Neural progenitor cell (in vitro differentiated cells): Measurements from ENCODE around the gene CMYA5. TPM values are rescaled to one million over a fixed set of nuclear protein-coding genes. Genes with fewer than 3 reads are reported as not detected.

Source experiments
- DNase-seq: peaks from one replicate; pipeline ENCODE4 v3.0.0-alpha.2; 2016; ENCODE audit warnings: low spot score
- H2AFZ ChIP-seq: fragments of 200-600 bp; sonication (generic); replicated peaks from 2 replicates; pipeline ENCODE4 v1.6.1; 2016; ENCODE audit warnings: antibody characterized with exemption
- H3F3A ChIP-seq: fragments of 200-600 bp; sonication (generic); 2 replicates; pipeline ENCODE4 v1.6.1; 2016; ENCODE audit warnings: antibody characterized with exemption, low read depth
- H3K27ac ChIP-seq: fragments of 200-600 bp; sonication (generic); 2 replicates; pipeline ENCODE4 v1.5.1; 2016; ENCODE audit warnings: mild to moderate bottlenecking
- H3K27me3 ChIP-seq: fragments of 200-600 bp; sonication (generic); 2 replicates; pipeline ENCODE4 v1.6.1; 2016; ENCODE audit warnings: mild to moderate bottlenecking, moderate library complexity
- H3K36me3 ChIP-seq: fragments of 200-600 bp; sonication (generic); 2 replicates; pipeline ENCODE4 v1.5.1; 2016
- H3K4me1 ChIP-seq: fragments of 200-600 bp; sonication (generic); 2 replicates; pipeline ENCODE4 v1.6.1; 2016; ENCODE audit warnings: mixed run types
- H3K4me2 ChIP-seq: fragments of 200-600 bp; sonication (generic); 2 replicates; pipeline ENCODE4 v1.6.1; 2016
- H3K4me3 ChIP-seq: fragments of 200-600 bp; sonication (generic); 2 replicates; pipeline ENCODE4 v1.5.1; 2016
- H3K79me2 ChIP-seq: fragments of 200-600 bp; sonication (generic); 2 replicates; pipeline ENCODE4 v1.6.1; 2016; ENCODE audit warnings: low read depth
- H3K9ac ChIP-seq: fragments of 200-600 bp; sonication (generic); 2 replicates; pipeline ENCODE4 v1.6.1; 2016
- H3K9me3 ChIP-seq: fragments of 200-600 bp; sonication (generic); 2 replicates; pipeline ENCODE4 v1.5.1; 2016; ENCODE audit warnings: low read depth
- H4K20me1 ChIP-seq: fragments of 200-600 bp; sonication (generic); 2 replicates; pipeline ENCODE4 v1.6.1; 2016; ENCODE audit warnings: low read depth
- H3K27ac Mint-ChIP-seq: 3 replicates; pipeline ENCODE4 v1.8.0; 2021; ENCODE audit warnings: mixed read lengths
- H3K27me3 Mint-ChIP-seq: 2 replicates; pipeline ENCODE4 v1.8.0; 2022; ENCODE audit warnings: low read depth, mild to moderate bottlenecking, inconsistent platforms, moderate library complexity, mixed read lengths; ENCODE audit not compliant: insufficient read depth
- H3K36me3 Mint-ChIP-seq: 3 replicates; pipeline ENCODE4 v1.8.0; 2021; ENCODE audit warnings: mixed read lengths
- H3K4me1 Mint-ChIP-seq: 3 replicates; pipeline ENCODE4 v1.8.0; 2021; ENCODE audit warnings: mixed read lengths
- H3K4me3 Mint-ChIP-seq: 3 replicates; pipeline ENCODE4 v1.8.0; 2021; ENCODE audit warnings: mild to moderate bottlenecking, moderate library complexity, mixed read lengths
- H3K9me3 Mint-ChIP-seq: 3 replicates; pipeline ENCODE4 v1.8.0; 2020; ENCODE audit warnings: mixed read lengths
- EZH2 ChIP-seq: fragments of 200-600 bp; sonication (generic); IDR thresholded peaks from 2 replicates; pipeline ENCODE4 v1.6.1; 2017; ENCODE audit warnings: antibody characterized with exemption, mild to moderate bottlenecking, moderate library complexity
- EZH2phosphoT487 ChIP-seq: fragments of 200-600 bp; sonication (generic); IDR thresholded peaks from 2 replicates; pipeline ENCODE4 v1.6.1; 2017; ENCODE audit warnings: antibody characterized with exemption
- total RNA-seq: library from RNA; depleted of rRNA; stranded (reverse); fragments of >200 nt; gene quantifications from 2 replicates; pipeline ENCODE4 v1.2.3, GENCODE V29; 2015; ENCODE audit warnings: low replicate concordance
- TF ChIP-seq, protein P1 (sequence below): fragments of 200-600 bp; sonication (generic); IDR thresholded peaks from 2 replicates; pipeline ENCODE4 v1.5.1; 2017; ENCODE audit warnings: antibody characterized with exemption, mild to moderate bottlenecking

CMYA5 gene
- total RNA-seq, 1 donor from 2014 or later = 3.5 TPM

DNA sequence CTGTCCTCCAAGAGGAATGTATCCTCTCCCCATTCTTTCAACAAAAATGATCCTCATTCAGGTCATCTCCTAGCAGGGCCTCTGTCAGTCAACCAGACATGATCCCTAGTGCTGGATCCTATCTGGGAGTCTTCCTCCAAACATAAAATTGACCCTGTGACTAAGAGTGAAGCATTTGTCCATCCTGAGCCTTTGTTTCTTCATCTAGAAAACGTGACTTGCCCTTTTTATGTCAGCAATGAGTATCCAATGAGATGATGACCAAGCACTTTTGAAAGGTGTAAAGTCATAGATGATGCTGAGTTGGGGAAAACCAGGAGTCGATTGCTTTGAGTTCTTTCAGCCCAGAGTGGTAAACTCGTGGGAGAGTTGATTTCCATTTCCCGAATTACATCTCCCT is 143.3 kb downstream of the CMYA5 start:
- Mint-ChIP-seq H3K27me3 (peaks cover 29% of the 10 kb centered on the region), H3K36me3 (no peaks in the 10 kb centered on the region), H3K4me1 (peaks cover 23% of the 10 kb centered on the region), H3K27ac (no peak overlapping the region), H3K4me3 (no peak overlapping the region), H3K9me3 (peaks cover 12% of the 10 kb centered on the region)
- TF ChIP-seq, protein P1, sequence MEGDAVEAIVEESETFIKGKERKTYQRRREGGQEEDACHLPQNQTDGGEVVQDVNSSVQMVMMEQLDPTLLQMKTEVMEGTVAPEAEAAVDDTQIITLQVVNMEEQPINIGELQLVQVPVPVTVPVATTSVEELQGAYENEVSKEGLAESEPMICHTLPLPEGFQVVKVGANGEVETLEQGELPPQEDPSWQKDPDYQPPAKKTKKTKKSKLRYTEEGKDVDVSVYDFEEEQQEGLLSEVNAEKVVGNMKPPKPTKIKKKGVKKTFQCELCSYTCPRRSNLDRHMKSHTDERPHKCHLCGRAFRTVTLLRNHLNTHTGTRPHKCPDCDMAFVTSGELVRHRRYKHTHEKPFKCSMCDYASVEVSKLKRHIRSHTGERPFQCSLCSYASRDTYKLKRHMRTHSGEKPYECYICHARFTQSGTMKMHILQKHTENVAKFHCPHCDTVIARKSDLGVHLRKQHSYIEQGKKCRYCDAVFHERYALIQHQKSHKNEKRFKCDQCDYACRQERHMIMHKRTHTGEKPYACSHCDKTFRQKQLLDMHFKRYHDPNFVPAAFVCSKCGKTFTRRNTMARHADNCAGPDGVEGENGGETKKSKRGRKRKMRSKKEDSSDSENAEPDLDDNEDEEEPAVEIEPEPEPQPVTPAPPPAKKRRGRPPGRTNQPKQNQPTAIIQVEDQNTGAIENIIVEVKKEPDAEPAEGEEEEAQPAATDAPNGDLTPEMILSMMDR = no peak
- Histone ChIP-seq H2AFZ (no peak overlapping the region), H3F3A (no peaks in the 10 kb centered on the region), H3K9ac (no peak overlapping the region), H3K4me1 (no peaks in the 10 kb centered on the region), H3K36me3 (no peaks in the 10 kb centered on the region), H3K4me2 (no peak overlapping the region), H3K27ac (no peak overlapping the region), H3K27me3 (no peaks in the 10 kb centered on the region), H3K9me3 (no peaks in the 10 kb centered on the region), H4K20me1 (no peaks in the 10 kb centered on the region), H3K4me3 (no peak overlapping the region), H3K79me2 (no peaks in the 10 kb centered on the region)
- no peak for DNase-seq

DNA sequence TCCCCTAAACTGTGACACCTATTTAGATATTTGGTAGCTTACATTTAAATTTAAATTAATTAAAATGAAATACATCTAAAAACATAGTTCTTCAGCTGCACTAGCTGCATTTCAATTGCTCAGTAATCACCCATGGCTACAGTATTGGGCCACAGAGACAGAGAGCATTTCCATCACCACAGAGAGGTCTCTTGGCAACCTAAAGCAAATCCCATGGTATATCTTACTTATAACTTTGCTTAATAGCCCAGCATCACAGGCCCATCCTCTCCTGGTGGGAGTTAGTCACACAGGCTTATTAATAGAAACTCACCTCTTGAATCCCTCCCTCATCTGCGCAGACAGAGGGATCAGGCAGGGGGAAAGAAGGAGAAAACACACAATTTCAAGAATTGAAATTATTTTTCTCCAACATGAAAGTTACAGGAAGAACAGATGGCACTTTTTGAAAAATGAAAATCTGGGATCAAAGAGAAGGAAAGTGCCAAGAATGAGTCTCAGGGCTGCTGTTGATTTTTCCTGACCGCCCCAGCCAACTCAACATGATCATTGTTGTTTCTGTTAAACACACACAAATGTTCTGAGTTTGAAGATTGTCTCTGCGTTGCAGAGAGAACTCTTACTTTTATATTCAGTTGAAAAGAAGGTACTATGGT is 144.6 kb downstream of the CMYA5 start:
- no peaks in the 10 kb centered on the region for H3K4me1 ChIP-seq
- H3K27ac ChIP-seq = no peak overlapping the region
- no peaks in the 10 kb centered on the region for H4K20me1 ChIP-seq
- H3K36me3 ChIP-seq = no peaks in the 10 kb centered on the region
- H3K9me3 Mint-ChIP-seq = peaks cover 12% of the 10 kb centered on the region
- no peaks in the 10 kb centered on the region for H3F3A ChIP-seq
- H3K4me1 Mint-ChIP-seq = peaks cover 23% of the 10 kb centered on the region
- no peak overlapping the region for H3K4me3 Mint-ChIP-seq
- H3K4me3 ChIP-seq = no peak overlapping the region
- DNase-seq = no peak
- no peak overlapping the region for H3K27ac Mint-ChIP-seq
- H3K4me2 ChIP-seq = no peak overlapping the region
- H3K27me3 Mint-ChIP-seq = peaks cover 32% of the 10 kb centered on the region
- H3K9me3 ChIP-seq = no peaks in the 10 kb centered on the region
- no peak overlapping the region for H2AFZ ChIP-seq
- H3K9ac ChIP-seq = no peak overlapping the region
- no peaks in the 10 kb centered on the region for H3K27me3 ChIP-seq
- H3K36me3 Mint-ChIP-seq = no peaks in the 10 kb centered on the region
- no peak for TF ChIP-seq EZH2
- TF ChIP-seq, protein P1 = no peak
- TF ChIP-seq EZH2phosphoT487 = no peak
- no peaks in the 10 kb centered on the region for H3K79me2 ChIP-seq

DNA sequence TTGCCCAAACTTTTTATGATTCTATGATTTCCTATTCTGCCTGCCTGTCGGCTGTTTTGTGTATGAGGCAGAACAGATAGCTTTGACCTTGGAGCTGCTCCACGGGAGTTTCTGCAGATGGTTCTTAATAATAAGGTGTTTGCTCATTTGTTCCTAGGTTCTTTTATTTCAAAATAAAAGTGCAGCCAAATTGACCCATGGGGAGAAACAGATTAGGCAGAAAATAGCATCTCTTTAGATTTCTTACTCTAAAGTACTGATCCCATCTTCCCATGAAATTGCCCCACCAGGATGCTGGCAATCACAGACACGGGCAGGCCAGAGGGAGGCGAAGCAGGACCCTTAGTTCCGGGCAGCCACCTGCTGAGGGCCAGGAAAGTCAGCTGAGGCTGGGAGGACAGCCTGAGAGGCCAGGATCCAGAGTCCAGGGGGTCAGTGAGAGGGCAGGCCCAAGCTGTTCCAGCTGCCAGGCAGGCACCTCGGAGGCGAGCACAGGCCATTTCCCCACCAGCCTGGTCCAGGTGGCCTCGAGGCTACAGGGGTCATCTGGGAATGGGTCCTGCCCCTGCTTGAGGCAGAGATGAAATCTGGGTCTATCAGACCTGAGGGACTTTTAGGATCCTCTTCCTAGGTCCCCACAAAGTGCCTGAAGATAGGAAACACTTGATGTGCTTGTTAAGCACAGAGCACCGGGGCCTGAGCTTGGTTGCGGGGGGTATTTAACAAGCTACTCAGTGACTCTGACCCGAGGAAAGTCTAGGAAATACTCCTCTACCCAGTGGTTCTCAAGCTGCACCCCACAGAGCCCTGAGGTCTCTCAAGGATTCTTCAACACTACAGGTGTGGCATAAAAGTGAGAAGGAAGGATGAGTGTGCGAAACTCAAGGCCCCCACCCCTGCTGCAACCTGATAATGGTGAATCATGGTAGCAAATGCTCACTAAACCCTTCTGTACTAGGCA is 145.4 kb downstream of the CMYA5 start:
- no peaks in the 10 kb centered on the region for H3K27me3 ChIP-seq
- H3K79me2 ChIP-seq = no peaks in the 10 kb centered on the region
- H4K20me1 ChIP-seq = no peaks in the 10 kb centered on the region
- H3K27me3 Mint-ChIP-seq = peaks cover 31% of the 10 kb centered on the region
- H3K36me3 Mint-ChIP-seq = no peaks in the 10 kb centered on the region
- no peak overlapping the region for H3K27ac ChIP-seq
- H3F3A ChIP-seq = peaks cover 6% of the 10 kb centered on the region
- H3K4me3 Mint-ChIP-seq = no peak overlapping the region
- TF ChIP-seq EZH2phosphoT487 (no peak), EZH2 (no peak)
- TF ChIP-seq, protein P1 = no peak
- no peaks in the 10 kb centered on the region for H3K36me3 ChIP-seq
- no peaks in the 10 kb centered on the region for H3K9me3 ChIP-seq
- DNase-seq = no peak
- no peak overlapping the region for H3K4me3 ChIP-seq
- H3K4me1 ChIP-seq = peaks cover 4% of the 10 kb centered on the region
- H3K9ac ChIP-seq = no peak overlapping the region
- H3K4me2 ChIP-seq = no peak overlapping the region
- H3K9me3 Mint-ChIP-seq = peaks cover 12% of the 10 kb centered on the region
- no peak overlapping the region for H3K27ac Mint-ChIP-seq
- H2AFZ ChIP-seq = no peak overlapping the region
- peaks cover 23% of the 10 kb centered on the region for H3K4me1 Mint-ChIP-seq
